Measurements from ENCODE around the gene IFITM10.
"Not testable (repeated sequence)": the region's sequence is repeated elsewhere in the genome, so short reads cannot be mapped to it uniquely, and the experiment has no call there.

IFITM10 gene

GRCh38 chr11:1778141-1778911 lies 27.9 kb upstream of the IFITM10 start:
- no peak for DNase-seq (ENCODE audit: low read depth in 3 of 3)

GRCh38 chr11:1777737-1778136 lies 27.3 kb upstream of the IFITM10 start:
- no peak for DNase-seq (ENCODE audit: low read depth in 3 of 3)

GRCh38 chr11:1776944-1777715 lies 26.7 kb upstream of the IFITM10 start:
- DNase-seq (ENCODE audit: low read depth in 3 of 3): no peak

- DNase-seq (ENCODE audit: low read depth in 3 of 3): no peak
Measured at GRCh38 chr11:1776331-1776851, 26.0 kb upstream of the IFITM10 start.

GRCh38 chr11:1774886-1775285 lies 24.5 kb upstream of the IFITM10 start:
- no peak for DNase-seq (ENCODE audit: low read depth in 3 of 3)

GRCh38 chr11:1773994-1774550 lies 23.7 kb upstream of the IFITM10 start:
- no peak for DNase-seq (ENCODE audit: low read depth in 3 of 3)

- DNase-seq (ENCODE audit: low read depth in 3 of 3): no peak
Measured at GRCh38 chr11:1773131-1773993, 23.0 kb upstream of the IFITM10 start.

- DNase-seq (ENCODE audit: low read depth in 3 of 3): peak in 2 of 3 experiments; percentile 20 to 38
Measured at GRCh38 chr11:1772270-1773130, 22.1 kb upstream of the IFITM10 start.

- DNase-seq (ENCODE audit: low read depth in 3 of 3): no peak
Measured at GRCh38 chr11:1771700-1772099, 21.3 kb upstream of the IFITM10 start.

GRCh38 chr11:1771273-1771672 lies 20.9 kb upstream of the IFITM10 start:
- no peak for DNase-seq (ENCODE audit: low read depth in 3 of 3)

GRCh38 chr11:1770528-1770927 lies 20.1 kb upstream of the IFITM10 start:
- no peak for DNase-seq (ENCODE audit: low read depth in 3 of 3)

GRCh38 chr11:1770061-1770460 lies 19.7 kb upstream of the IFITM10 start:
- DNase-seq (ENCODE audit: low read depth in 3 of 3): no peak

- DNase-seq (ENCODE audit: low read depth in 3 of 3): not testable (repeated sequence)
Measured at GRCh38 chr11:1769304-1769936, 19.0 kb upstream of the IFITM10 start.

GRCh38 chr11:1768141-1768469 lies 17.7 kb upstream of the IFITM10 start:
- DNase-seq (ENCODE audit: low read depth in 3 of 3): no peak

- DNase-seq (ENCODE audit: low read depth in 3 of 3): no peak
Measured at GRCh38 chr11:1767399-1768140, 17.2 kb upstream of the IFITM10 start.

- no peak for DNase-seq (ENCODE audit: low read depth in 3 of 3)
Measured at GRCh38 chr11:1766719-1767398, 16.5 kb upstream of the IFITM10 start.

GRCh38 chr11:1765871-1766718 lies 15.7 kb upstream of the IFITM10 start:
- no peak for DNase-seq (ENCODE audit: low read depth in 3 of 3)

All from stimulated activated CD4-positive, alpha-beta T cell treated with anti-CD3 and anti-CD28 coated beads, TNF-alpha, amount 100 ng/mL, for 4 hours (primary cell).